ENCODE measurements around the gene EN1.

GRCh38 chr2:118846953-118847761 lies at the start of gene EN1:
- no peak for TF ChIP-seq CTCF (IDR thresholded peaks at IDR 0.05)
- no peak for TF ChIP-seq EP300 (IDR thresholded peaks at IDR 0.05)
